Metanephros (tissue), 2 donors: ENCODE results near the gene GCH1. TPM values are rescaled to one million over a fixed set of nuclear protein-coding genes. Genes with fewer than 3 reads are reported as not detected.

Experiments used
- small RNA-seq: library from RNA; depleted of rRNA; stranded (forward); fragments of <200 nt; gene quantifications from one replicate; pipeline ENCODE3, GENCODE V24; 2014; ENCODE audit warnings: low replicate concordance
- total RNA-seq: library from RNA; depleted of rRNA; stranded (reverse); fragments of >200 nt; gene quantifications from one replicate; pipeline ENCODE4 v1.2.3, GENCODE V29; 2014

Gene GCH1
- total RNA-seq: 8.1 TPM

GRCh38 chr14:54902521-54903420 lies at the start of gene GCH1:
GCH1 (minus strand) TSS chr14:54902826; CDS start chr14:54902663, 163 bp downstream.

Small RNAs within 50 kb of the gene (small RNA-seq; reads per million reads assigned to genes)
- gene MIR4308 (not detected), gene RNU6ATAC9P (not detected)

Other genes with a start within 250 kb of the GCH1 start
- gene WDHD1, start 124.3 kb upstream of the GCH1 start, total RNA-seq: 6.4 TPM
- gene SOCS4, start 124.4 kb upstream of the GCH1 start, total RNA-seq: 13.3 TPM
- gene MAPK1IP1L, start 148.8 kb upstream of the GCH1 start, total RNA-seq: 31.8 TPM
- 41.8 TPM for gene LGALS3, start 226.4 kb upstream of the GCH1 start, total RNA-seq